OCI-LY1 (cell line): ENCODE results near the gene ADAMTSL3.

ENCODE experiments used
- CTCF ChIP-seq: fragments of 200-600 bp; sonication (generic), shearing (Covaris generic); IDR thresholded peaks from 2 replicates; pipeline ENCODE4 v1.5.1; 2017; ENCODE audit warnings: mild to moderate bottlenecking, antibody characterized with exemption, low read length, moderate library complexity, mixed read lengths
- EZH2 ChIP-seq: fragments of 200-600 bp; sonication (generic), shearing (Covaris generic); IDR thresholded peaks from 2 replicates; pipeline ENCODE4 v1.8.0; 2017; ENCODE audit warnings: borderline replicate concordance, mixed run types, mild to moderate bottlenecking, antibody characterized with exemption, low read length, moderate library complexity, mixed read lengths

DNA sequence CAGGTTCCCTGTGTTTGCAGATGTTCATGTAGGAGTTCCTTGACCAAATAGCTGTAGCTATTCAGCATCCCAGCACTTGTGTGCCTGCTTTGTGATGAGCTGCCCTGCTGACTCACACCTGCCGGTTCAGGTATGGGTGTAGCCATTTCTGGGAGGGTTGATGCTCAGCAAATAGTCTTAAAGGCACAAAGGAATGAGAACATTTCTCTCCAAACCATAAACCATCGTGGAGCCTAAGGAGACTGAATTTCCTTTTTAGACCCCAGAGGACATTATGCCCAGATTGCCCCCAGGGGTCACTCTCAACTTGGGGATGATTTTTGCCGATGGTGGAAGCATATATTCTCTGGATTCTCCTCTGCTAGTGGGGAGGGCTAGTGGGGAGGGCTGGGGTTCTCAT, 80.6 kb downstream of the ADAMTSL3 start:
- TF ChIP-seq CTCF (no peak; the same call in 1 of the 2 replicates), EZH2 (no peak)
